IMR-90 (cell line): ENCODE data around the gene CORO1C. TPM values are rescaled to one million over a fixed set of nuclear protein-coding genes. Genes with fewer than 3 reads are reported as not detected.

Source experiments
- ATAC-seq: fragments of 200-7000 bp; cut with Tn5 transposase; 2 replicates; pipeline ENCODE4 v1.9.1; 2020; ENCODE audit warnings: low read depth, mild to moderate bottlenecking, moderate library complexity
- BruUV-seq: library from RNA; stranded (reverse); fragments of 400-500 nt; replicated peaks from 2 replicates; lab custom pipeline; 2021; lab: Mats Ljungman, UMichigan
- CTCF ChIA-PET: fragments of 300-600 bp; formaldehyde crosslinking; extraction: SDS; loops from one replicate; lab custom pipeline; 2021; ENCODE audit warnings: antibody characterized with exemption; lab: Yijun Ruan, JAX
- POLR2A ChIA-PET: fragments of 300-600 bp; sonication (Branson Sonifier 250); formaldehyde crosslinking; loops from one replicate; lab custom pipeline; 2022; ENCODE audit warnings: antibody characterized with exemption; ENCODE audit not compliant: unreplicated experiment; lab: Charles Lee
- DNase-seq: peaks from one replicate; pipeline ENCODE4 v3.0.0; 2013
- H2AFZ ChIP-seq: replicated peaks from 2 replicates; pipeline ENCODE3; 2013; ENCODE audit warnings: low read length, mild to moderate bottlenecking; ENCODE audit not compliant: poor library complexity
- H2AK5ac ChIP-seq: 2 replicates; pipeline ENCODE4 v1.6.1; 2013; ENCODE audit warnings: low read depth, low read length, inconsistent platforms
- H2AK9ac ChIP-seq: replicated peaks from 2 replicates; pipeline ENCODE3; 2013; ENCODE audit warnings: mild to moderate bottlenecking, low read depth, low read length, moderate library complexity; ENCODE audit not compliant: poor library complexity
- H2BK120ac ChIP-seq: 2 replicates; pipeline ENCODE4 v1.6.1; 2013; ENCODE audit warnings: low read depth, low read length, inconsistent platforms
- H2BK15ac ChIP-seq: 3 replicates; pipeline ENCODE4 v1.6.1; 2013; ENCODE audit warnings: low read depth, low read length, inconsistent platforms
- H2BK20ac ChIP-seq: 2 replicates; pipeline ENCODE4 v1.6.1; 2013; ENCODE audit warnings: low read depth, mild to moderate bottlenecking, inconsistent platforms, low read length, moderate library complexity
- H2BK5ac ChIP-seq: 2 replicates; pipeline ENCODE4 v1.6.1; 2013; ENCODE audit warnings: mild to moderate bottlenecking, low read depth, low read length, inconsistent platforms; ENCODE audit not compliant: poor library complexity, severe bottlenecking
- H3K14ac ChIP-seq: replicated peaks from 2 replicates; pipeline ENCODE4 v1.6.1; 2013; ENCODE audit warnings: low read depth, low read length, inconsistent platforms
- H3K18ac ChIP-seq: 2 replicates; pipeline ENCODE4 v1.6.1; 2013; ENCODE audit warnings: low read depth, low read length, control low read depth
- H3K23ac ChIP-seq: 2 replicates; pipeline ENCODE4 v1.6.1; 2013; ENCODE audit warnings: low read depth, low read length, inconsistent platforms
- H3K27ac ChIP-seq: 2 replicates; pipeline ENCODE4 v1.5.1; 2013; ENCODE audit warnings: mild to moderate bottlenecking, control low read depth, low read length; ENCODE audit not compliant: insufficient read depth
- H3K27me3 ChIP-seq: 2 replicates; pipeline ENCODE4 v1.6.1; 2013; ENCODE audit warnings: low read length; ENCODE audit not compliant: control insufficient read depth, insufficient read depth
- H3K36me3 ChIP-seq: 2 replicates; pipeline ENCODE4 v1.6.1; 2013; ENCODE audit warnings: low read length, mixed read lengths; ENCODE audit not compliant: control insufficient read depth, insufficient read depth
- H3K4ac ChIP-seq: 2 replicates; pipeline ENCODE4 v1.6.1; 2013; ENCODE audit warnings: low read depth, low read length, inconsistent platforms
- H3K4me1 ChIP-seq: 2 replicates; pipeline ENCODE4 v1.6.1; 2013; ENCODE audit warnings: low read length, mixed read lengths; ENCODE audit not compliant: control insufficient read depth, insufficient read depth
- H3K4me2 ChIP-seq: 2 replicates; pipeline ENCODE4 v1.6.1; 2013; ENCODE audit warnings: low read depth, mild to moderate bottlenecking, control low read depth, low read length, moderate library complexity
- H3K4me3 ChIP-seq: 2 replicates; pipeline ENCODE4 v1.5.1; 2013; ENCODE audit warnings: low read depth, mild to moderate bottlenecking, control low read depth, low read length, moderate library complexity; ENCODE audit not compliant: insufficient read depth
- H3K56ac ChIP-seq: 2 replicates; pipeline ENCODE4 v1.6.1; 2013; ENCODE audit warnings: low read length, inconsistent platforms; ENCODE audit not compliant: insufficient read depth; ENCODE audit errors: extremely low read depth
- H3K79me1 ChIP-seq, 2 experiments: 2 replicates each; pipeline ENCODE4 v1.6.1; 2013; ENCODE audit warnings: low read length in 2 of 2, inconsistent platforms in 1 of 2, low read depth in 1 of 2
- H3K9ac ChIP-seq: 2 replicates; pipeline ENCODE4 v1.6.1; 2013; ENCODE audit warnings: low read depth, low read length, control low read depth
- H3K9me1 ChIP-seq: 2 replicates; pipeline ENCODE4 v1.6.1; 2013; ENCODE audit warnings: low read length, inconsistent platforms; ENCODE audit not compliant: insufficient read depth
- H3K9me3 ChIP-seq: 2 replicates; pipeline ENCODE4 v1.6.1; 2013; ENCODE audit warnings: low read length; ENCODE audit not compliant: control insufficient read depth, insufficient read depth
- H4K20me1 ChIP-seq: 2 replicates; pipeline ENCODE4 v1.6.1; 2013; ENCODE audit warnings: low read length, inconsistent platforms; ENCODE audit not compliant: insufficient read depth
- H4K5ac ChIP-seq: 2 replicates; pipeline ENCODE4 v1.6.1; 2013; ENCODE audit warnings: mild to moderate bottlenecking, low read depth, low read length, control low read depth
- H4K8ac ChIP-seq, 2 experiments: 2 replicates each; pipeline ENCODE4 v1.6.1; 2013; ENCODE audit warnings: low read depth in 2 of 2, low read length in 2 of 2, control low read depth in 1 of 2, inconsistent platforms in 1 of 2
- H4K91ac ChIP-seq: 2 replicates; pipeline ENCODE4 v1.6.1; 2013; ENCODE audit warnings: low read depth, low read length, inconsistent platforms; ENCODE audit not compliant: insufficient read depth
- CEBPB ChIP-seq: IDR thresholded peaks from 2 replicates; pipeline ENCODE4 v1.6.1; 2012; ENCODE audit warnings: low read depth, low read length, improper control_type of control experiment
- CHD1 ChIP-seq: IDR thresholded peaks from 2 replicates; pipeline ENCODE4 v1.6.1; 2012; ENCODE audit warnings: low read depth, low read length, improper control_type of control experiment
- FOS ChIP-seq: fragments of 150-350 bp; IDR thresholded peaks from 2 replicates; pipeline ENCODE4 v1.6.1; 2016; ENCODE audit warnings: low read depth, low read length
- MAZ ChIP-seq: IDR thresholded peaks from 2 replicates; pipeline ENCODE4 v1.6.1; 2012; ENCODE audit warnings: low read depth, mild to moderate bottlenecking, low read length, improper control_type of control experiment, moderate library complexity, borderline replicate concordance
- MXI1 ChIP-seq: IDR thresholded peaks from 2 replicates; pipeline ENCODE4 v1.6.1; 2012; ENCODE audit warnings: low read depth, mild to moderate bottlenecking, low read length, moderate library complexity, borderline replicate concordance
- NFE2L2 ChIP-seq: fragments of 150-350 bp; IDR thresholded peaks from 2 replicates; pipeline ENCODE4 v1.6.1; 2016; ENCODE audit warnings: low read depth, mild to moderate bottlenecking, low read length
- POLR2A ChIP-seq: IDR thresholded peaks from 2 replicates; pipeline ENCODE4 v1.6.1; 2012; ENCODE audit warnings: mild to moderate bottlenecking, low read depth, low read length
- RFX5 ChIP-seq: IDR thresholded peaks from 2 replicates; pipeline ENCODE4 v1.8.0; 2012; ENCODE audit warnings: low read depth, mild to moderate bottlenecking, low read length, moderate library complexity
- SMC3 ChIP-seq: fragments of 150-350 bp; IDR thresholded peaks from 2 replicates; pipeline ENCODE4 v1.6.1; 2016; ENCODE audit warnings: low read depth, mild to moderate bottlenecking, antibody characterized with exemption, low read length, moderate library complexity
- WGBS, 2 experiments: methylation state at CpG; one replicate each; pipeline versions ENCODE4 v1.1.5 to v1.1.7; 2013; ENCODE audit warnings: missing lambda C conversion rate in 2 of 2; ENCODE audit not compliant: insufficient read length in 1 of 2; ENCODE audit errors: extremely low coverage in 2 of 2; 5-methylcytosine and 5-hydroxymethylcytosine counted together
- dilution Hi-C: fragments of 300-500 bp; cut with HindIII; formaldehyde crosslinking; loops from one replicate; pipeline ENCODE4 v1.14.3; 2018; ENCODE audit warnings: low sequenced_read_pairs; ENCODE audit not compliant: unreplicated experiment
- in situ Hi-C: fragments of 300-500 bp; cut with MboI; formaldehyde crosslinking; loops from 3 replicates; pipeline ENCODE4 v1.14.3; 2019; ENCODE audit warnings: low sequenced_read_pairs, inconsistent platforms, mixed read lengths
- intact Hi-C: fragments of 100-400 bp; cut with micrococcal nuclease; formaldehyde crosslinking; loops from 2 replicates; pipeline ENCODE4 v1.10.0; 2022
- polyA plus RNA-seq, 3 experiments: library from polyadenylated mRNA; depleted of rRNA; stranded (reverse); fragments of >200 nt; gene quantifications; 2 replicates each; pipeline ENCODE4 v1.2.3, GENCODE V29; 2012; ENCODE audit warnings: low replicate concordance in 1 of 3
- total RNA-seq: library from RNA; depleted of rRNA; stranded (reverse); fragments of >200 nt; gene quantifications from 2 replicates; pipeline ENCODE4 v1.2.3, GENCODE V29; 2012

The CORO1C gene
- total and polyA plus RNA-seq, 2 of the 4 experiments (the other 2 are of a cell fraction): 675 to 1,100 TPM

GRCh38 chr12:108649126-108649525, 82.2 kb downstream of the CORO1C start:
- H3K4me1 ChIP-seq: peaks cover 32% of the 10 kb centered on the region
- peak; percentile 2; the same call in 1 of the 2 replicates for ATAC-seq

More at GRCh38 chr12:108649126-108649525, 82.2 kb downstream of the CORO1C start:
- H3K14ac ChIP-seq: no peak overlapping the region
- BruUV-seq: no TSS peak
- peak; percentile 75 for DNase-seq
- peak overlapping the region; percentile 2; the same call in 1 of the 2 replicates for H2BK120ac ChIP-seq
- 0 out of 2 replicates have a peak overlapping the region, but pooled peaks have one; percentile 0 for H2AK5ac ChIP-seq
- no CpG with 5 or more reads among the region's 6 CpGs for WGBS, 2 experiments
- dilution Hi-C loops (no loop called here), intact Hi-C loops (loop anchor here (5.0 kb wide), 1 partner anchor 153 kb away; no protein-coding TSS in a partner anchor), in situ Hi-C loops (loop anchor here (10.0 to 25.0 kb wide), 2 partner anchors 286 to 438 kb away; partner anchors contain the start of genes ALKBH2 and UNG)
- H3K23ac ChIP-seq: peak overlapping the region; percentile 2; the same call in 1 of the 2 replicates
- H3K4me2 ChIP-seq: no peak overlapping the region
- H2AFZ ChIP-seq: no peak overlapping the region
- no peak overlapping the region for H2AK9ac ChIP-seq
- peaks cover 63 to 76% of the 10 kb centered on the region in 2 experiments for H3K79me1 ChIP-seq
- H3K4ac ChIP-seq: peak overlapping the region; percentile 5; the same call in 1 of the 2 replicates
- H2BK5ac ChIP-seq: peak overlapping the region; percentile 73
- peak overlapping the region; percentile 63; the same call in 1 of the 2 replicates for H3K27ac ChIP-seq
- 0 out of 2 replicates have a peak overlapping the region, but pooled peaks have one; percentile 9 for H4K91ac ChIP-seq
- H3K9me1 ChIP-seq: peaks cover 30% of the 10 kb centered on the region
- H4K20me1 ChIP-seq: peaks cover 59% of the 10 kb centered on the region
- H2BK15ac ChIP-seq: peak overlapping the region; percentile 37; the same call in 2 of the 3 replicates
- ChIA-PET POLR2A (interaction anchor here (0.6 kb wide), 1 partner anchor 689 kb away, joined by 14 read pairs; no protein-coding TSS in a partner anchor), CTCF (interaction anchor here (1.0 kb wide), 1 partner anchor 15 kb away, joined by 3 read pairs; no protein-coding TSS in a partner anchor)
- no peak overlapping the region for H3K9ac ChIP-seq
- peak overlapping the region; percentile 40; the same call in 1 of the 2 replicates for H4K5ac ChIP-seq
- peak overlapping the region; percentile 72; the same call in 1 of the 2 replicates for H3K18ac ChIP-seq
- peak overlapping the region; percentile 31; the same call in 1 of the 2 replicates for H3K56ac ChIP-seq
- peaks cover 57% of the 10 kb centered on the region for H3K36me3 ChIP-seq
- TF ChIP-seq SMC3 (no peak), MXI1 (no peak), POLR2A (peak; percentile 27; the same call in 1 of the 2 replicates), RFX5 (no peak), FOS (peak; percentile 50; the same call in 1 of the 2 replicates), MAZ (no peak; the same call in 1 of the 2 replicates), CHD1 (no peak), CEBPB (no peak), NFE2L2 (no peak)
- H3K27me3 ChIP-seq: no peaks in the 10 kb centered on the region
- H3K4me3 ChIP-seq: no peak overlapping the region
- H2BK20ac ChIP-seq: peak overlapping the region; percentile 7; the same call in 1 of the 2 replicates
- H3K9me3 ChIP-seq: no peaks in the 10 kb centered on the region
- no peak overlapping the region; a peak in 1 of 4 replicates for H4K8ac ChIP-seq
